ENCODE data around the gene NEMP1.
"Not testable (repeated sequence)": the region's sequence is repeated elsewhere in the genome, so short reads cannot be mapped to it uniquely, and the experiment has no call there.

NEMP1 gene, protein sequence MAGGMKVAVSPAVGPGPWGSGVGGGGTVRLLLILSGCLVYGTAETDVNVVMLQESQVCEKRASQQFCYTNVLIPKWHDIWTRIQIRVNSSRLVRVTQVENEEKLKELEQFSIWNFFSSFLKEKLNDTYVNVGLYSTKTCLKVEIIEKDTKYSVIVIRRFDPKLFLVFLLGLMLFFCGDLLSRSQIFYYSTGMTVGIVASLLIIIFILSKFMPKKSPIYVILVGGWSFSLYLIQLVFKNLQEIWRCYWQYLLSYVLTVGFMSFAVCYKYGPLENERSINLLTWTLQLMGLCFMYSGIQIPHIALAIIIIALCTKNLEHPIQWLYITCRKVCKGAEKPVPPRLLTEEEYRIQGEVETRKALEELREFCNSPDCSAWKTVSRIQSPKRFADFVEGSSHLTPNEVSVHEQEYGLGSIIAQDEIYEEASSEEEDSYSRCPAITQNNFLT

DNA sequence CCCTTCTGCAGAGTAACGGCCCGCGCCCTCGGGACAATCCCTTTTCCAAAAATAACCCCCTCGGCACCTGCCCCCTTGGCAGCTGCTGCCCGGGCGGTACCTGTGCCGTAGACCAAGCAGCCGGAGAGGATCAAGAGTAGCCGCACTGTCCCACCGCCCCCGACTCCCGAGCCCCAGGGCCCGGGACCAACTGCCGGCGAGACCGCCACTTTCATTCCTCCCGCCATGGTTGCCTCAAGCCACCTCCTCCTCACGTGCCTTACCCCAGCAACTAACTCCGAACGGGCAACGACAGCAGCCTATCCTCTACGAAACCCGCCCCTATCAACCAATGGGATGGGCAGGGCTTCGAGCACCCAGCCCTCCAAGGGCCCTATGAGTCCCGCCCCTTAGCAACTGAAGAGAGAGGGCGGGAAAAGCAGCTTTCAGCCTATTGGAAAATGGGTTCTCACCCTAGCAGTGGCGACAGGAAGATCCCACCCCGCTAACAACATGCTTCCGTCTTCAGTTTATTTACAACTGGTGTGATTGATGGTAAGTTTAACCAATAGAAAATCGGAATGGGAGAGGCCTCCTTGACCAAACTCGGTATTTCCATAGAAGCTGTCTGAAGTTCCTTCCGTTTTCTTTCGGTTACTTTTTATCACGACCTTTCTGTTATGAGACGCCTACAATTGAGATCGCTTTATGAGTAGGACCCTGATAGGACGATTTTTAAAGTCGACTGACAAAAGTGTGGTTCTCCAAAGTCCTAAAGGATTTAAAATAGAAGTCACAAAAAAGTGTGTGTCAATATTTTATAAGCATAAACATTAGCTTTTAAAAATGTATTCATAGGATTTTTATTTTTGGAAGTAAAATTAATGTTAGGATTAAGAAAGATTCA is at the start of gene NEMP1:
Gene NEMP1, minus strand, starts transcription at position 273 of the 886 bp plus-strand sequence. Its CDS starts 46 bp downstream, at position 227.
- peak; percentile 100 for DNase-seq (ENCODE audit: low read depth)

DNA sequence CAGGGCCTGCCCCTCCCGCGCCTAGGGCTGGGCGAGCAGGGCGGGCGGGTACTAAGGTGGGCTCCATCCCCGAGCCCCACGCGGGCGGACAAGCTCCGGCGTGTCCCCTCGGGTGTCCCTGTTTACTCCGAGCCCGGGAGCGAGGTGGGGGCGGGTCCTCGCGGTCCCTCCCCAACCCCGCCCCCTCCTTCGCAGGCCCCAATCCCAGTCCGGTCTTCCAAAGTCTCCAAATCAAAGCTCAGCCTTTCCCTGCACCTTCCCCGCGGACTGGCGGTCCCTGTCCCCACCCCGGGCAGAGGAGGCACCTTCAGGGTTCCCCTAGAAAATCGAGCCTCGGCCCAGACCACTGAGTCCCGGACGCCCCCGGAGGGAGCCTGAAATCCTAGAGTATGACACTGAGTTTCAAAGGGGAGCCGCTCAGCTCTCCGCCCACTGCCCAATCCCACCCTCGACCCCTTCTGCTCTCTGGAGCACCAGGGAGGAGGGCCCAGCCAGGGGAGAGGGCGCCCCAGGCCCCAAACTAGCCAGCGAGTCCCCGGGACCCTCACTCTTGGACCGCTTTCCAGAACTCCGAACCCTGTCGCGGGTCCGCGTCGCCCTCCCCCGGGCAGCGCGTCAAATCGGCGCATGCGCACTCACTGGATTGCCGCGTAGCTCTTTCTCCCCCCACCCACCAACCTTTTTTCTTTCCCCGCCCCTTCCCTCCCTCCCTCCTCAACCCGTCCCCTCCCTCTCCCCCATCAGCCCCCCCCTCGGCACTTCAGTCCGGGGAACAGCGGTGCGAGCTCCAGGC is 49.3 kb upstream of the NEMP1 start, which contains the start of gene LRP1:
Gene LRP1, plus strand, starts transcription at position 758 of the 793 bp plus-strand sequence. CDS start 482 bp downstream, outside the sequence.
- DNase-seq (ENCODE audit: low read depth): peak; percentile 83

DNA sequence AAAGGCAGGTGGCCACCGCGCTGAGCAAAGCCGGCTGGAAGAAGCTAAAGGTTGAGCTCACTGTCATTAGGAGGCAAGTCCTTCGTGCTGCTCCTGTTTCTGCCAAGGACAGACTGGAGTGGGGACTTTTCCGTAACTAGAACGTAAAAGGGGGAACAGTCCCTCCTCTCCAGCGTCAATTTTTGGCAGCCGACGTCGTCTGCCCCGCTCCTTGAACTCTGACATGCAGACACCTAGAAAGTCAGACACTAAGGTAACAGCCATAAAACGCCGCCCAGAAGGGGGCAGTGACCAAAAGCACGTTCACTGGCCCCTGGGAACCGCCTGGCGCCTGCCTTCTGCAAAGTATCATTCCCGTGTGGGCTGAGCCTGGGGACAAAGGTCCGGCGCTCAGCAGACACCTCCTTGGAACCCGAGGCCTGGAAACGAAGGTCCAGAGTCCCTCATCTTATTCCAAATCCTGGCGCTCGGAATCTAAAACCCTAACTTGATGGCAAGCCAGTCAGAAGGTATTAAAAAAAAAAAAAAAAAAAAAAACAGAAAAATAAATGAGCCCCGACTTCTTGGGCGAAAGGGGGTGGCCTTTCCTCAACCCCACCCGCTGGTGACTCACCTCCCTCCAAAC is 48.6 kb upstream of the NEMP1 start:
- DNase-seq (ENCODE audit: low read depth): no peak

DNA sequence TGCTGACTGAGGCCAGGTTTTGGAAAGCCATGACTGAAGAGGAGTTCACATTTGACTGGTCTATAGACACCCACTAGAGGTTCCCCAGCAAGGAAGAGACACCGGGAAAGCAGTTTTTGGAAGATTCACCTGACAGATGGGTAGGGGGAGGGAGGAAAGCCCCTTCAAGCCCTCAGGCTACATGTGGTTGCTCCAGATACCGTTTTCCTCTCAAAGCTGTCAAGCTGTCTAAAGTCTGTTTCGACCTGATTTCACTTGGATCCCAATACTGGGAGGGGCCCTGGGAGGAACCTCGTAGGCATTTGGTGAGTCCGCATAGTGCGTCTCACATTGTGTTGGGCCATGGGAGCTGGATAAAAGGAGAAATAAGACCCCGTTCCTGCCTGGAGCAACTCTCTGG is 48.0 kb upstream of the NEMP1 start:
- DNase-seq (ENCODE audit: low read depth): no peak

DNA sequence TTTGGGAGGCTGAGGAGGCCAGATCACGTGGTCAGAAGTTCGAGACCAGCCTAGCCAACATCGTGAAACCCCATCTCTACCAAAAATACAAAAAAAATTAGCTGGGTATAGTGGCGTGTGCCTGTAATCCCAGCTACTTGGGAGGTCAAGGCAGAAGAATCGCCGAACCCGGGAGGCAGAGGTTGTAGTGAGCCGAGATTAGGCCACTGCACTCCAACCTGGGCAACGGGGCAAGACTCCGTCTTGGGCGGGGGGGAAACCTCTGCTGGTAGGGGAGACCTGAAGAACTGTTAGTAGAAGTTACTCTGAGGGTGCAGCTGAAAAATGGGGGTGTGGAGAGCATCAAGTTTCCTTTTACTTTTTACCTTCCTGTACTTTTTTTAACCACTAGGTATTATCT is 47.5 kb upstream of the NEMP1 start:
- DNase-seq (ENCODE audit: low read depth): no peak

DNA sequence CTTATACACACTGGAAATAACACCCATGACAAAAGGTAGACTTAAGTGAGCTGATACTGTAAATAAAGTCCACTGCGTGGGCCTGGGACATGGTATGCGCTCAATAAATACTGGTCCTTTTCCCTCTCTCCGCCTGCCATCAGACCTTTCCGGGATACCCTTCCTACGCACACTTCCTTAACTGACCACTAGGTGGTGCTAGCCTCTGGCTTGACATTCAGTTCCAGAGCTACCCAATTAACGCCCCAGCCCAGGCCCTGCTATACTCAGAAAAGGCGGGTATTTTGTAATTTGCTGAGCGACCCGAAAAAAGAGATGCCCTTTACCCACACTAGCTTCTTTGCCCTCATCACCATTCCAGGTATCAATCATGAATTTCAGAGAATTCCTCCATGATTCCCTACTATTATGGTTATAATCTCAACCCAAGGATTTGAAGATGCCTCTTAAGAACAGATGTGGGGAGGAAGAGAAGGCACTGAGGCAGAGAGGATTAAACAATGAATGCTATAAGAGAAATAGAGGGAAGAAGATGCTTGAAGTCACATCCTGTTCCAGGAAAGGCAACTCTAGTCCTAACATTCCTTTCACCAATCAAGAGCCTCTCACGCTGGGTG is 45.8 kb upstream of the NEMP1 start:
- DNase-seq (ENCODE audit: low read depth): no peak

DNA sequence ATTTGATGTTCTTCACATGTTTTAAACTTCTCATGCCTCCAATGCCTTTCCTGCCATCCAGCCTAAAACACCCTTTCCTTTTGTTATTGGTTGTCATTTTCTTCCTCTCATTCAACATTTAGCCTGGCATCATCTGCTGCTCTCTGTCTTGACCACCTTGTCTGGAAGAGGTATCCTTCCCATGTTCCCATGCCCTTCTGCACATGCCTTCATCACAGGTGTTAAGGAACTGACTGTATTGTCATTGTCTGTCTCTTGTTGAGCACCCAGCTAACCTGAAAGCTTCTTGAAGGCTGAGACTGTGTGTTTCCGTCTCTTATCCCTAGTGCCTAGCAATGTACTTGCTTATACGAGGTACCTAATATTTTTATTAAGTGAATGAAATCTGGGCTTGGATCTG is 45.2 kb upstream of the NEMP1 start:
- DNase-seq (ENCODE audit: low read depth): no peak

DNA sequence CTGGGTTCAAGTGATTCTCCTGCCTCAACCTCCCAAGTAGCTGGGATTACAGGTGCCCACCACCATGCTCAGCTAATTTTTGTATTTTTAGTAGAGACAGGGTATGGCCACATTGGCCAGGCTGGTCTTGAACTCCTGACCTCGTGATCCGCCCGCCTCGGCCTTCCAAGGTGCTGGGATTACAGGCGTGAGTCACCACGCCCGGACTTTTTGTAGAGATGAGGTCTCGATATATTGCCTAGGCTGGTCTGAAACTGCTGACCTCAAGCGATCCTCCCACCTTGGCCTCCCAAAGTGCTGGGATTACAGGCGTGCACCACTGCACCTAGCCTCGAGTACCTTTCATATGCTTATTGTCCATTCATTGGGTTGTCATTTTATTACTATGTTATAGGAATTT is 42.1 kb upstream of the NEMP1 start:
- not testable (repeated sequence) for DNase-seq (ENCODE audit: low read depth)

DNA sequence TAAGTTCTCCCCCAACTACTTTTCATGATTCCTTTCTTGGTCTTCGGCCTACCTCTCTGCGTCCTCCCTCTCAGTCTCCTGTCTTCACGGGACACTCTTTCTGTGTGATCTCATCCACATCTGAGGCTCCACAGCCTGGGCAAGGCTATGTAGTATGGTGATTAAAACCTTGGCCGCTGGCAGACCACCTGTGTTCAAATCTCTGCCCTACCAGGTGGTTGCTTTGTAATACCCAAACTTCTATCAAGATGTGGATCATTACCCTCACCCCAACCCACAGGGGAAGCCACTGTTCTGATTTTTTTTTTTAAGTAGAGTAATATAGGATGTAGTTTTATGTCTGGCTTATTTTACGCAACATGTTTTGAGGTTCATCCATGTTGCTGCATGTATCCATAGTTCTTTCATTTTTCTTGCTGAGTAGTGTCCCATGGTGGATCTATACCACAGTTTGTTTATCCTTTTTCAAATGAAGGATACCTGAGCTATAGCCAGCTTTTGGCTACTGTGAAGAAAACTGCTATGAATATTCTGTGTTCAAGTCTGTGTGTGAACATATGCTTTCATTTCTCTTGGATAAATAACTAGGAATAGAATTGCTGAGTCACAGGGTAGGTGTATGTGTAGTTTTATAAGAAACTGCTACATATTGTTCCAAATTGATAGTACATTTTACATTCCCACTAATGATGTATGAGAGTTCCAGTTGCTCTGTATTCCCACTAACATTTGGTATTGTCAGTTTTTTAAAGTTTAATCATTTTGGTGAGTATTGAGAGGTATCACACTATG is 40.9 kb upstream of the NEMP1 start:
- no peak for DNase-seq (ENCODE audit: low read depth)

DNA sequence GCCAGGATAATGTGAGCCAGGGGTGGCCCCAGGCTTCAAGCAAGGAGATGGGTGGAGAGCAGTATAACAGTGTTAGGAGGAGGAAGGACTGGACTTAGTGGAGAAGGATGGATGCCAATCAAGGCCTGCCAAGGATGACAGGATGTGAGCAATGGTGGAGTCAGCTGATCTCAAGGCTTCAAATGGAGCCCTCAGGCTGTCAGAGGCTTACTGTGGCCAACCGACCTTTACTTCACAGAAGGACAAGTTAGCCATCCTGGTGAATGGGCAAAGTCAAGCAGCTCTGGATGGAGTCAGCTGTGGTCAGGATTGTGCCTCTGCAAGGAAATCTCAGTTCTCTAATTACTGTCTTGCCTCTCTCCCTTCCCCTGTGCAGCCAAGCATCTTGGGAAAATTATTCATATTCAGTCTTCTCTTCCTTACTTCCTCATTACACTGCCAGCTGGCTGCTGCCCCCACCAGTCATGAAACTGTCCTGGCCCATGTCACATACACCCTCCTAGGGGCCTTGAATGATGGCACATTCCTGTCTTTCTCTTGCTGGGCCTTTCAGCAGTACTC is 40.2 kb upstream of the NEMP1 start:
- peak; percentile 61 for DNase-seq (ENCODE audit: low read depth)

DNA sequence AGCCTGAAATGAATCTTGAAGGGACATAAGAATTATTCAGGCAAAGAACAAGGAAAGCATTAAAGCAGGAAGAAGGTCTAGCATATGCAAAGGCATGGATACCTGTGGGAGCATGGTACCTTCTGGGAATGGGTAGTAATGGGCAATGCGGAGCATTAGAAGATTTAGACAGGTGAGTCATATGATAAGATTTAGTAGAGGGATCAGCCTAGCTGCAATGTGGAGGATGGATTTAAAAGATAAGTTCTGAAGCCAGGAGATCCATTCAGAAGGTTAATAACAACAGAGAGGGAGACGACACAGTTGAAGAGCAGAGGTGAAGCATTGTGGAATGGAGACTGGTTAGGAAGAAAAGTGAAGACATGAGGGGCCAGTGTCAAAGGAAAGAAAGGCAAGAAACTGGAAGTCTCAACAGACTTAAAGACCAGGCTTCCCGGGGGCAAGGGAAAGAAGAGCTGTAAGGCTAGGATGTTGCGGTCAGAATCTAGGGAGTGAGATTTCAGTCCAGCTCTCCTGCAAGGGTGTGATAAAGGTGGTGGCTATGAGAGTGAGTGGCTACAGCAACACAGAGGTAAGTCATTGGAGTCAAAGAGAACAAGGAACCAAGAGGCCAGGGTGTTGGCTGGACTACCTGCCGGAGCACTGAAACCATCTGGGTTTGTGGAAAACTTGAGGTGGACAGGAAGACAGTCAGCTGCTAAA is 38.1 kb upstream of the NEMP1 start:
- no peak for DNase-seq (ENCODE audit: low read depth)

DNA sequence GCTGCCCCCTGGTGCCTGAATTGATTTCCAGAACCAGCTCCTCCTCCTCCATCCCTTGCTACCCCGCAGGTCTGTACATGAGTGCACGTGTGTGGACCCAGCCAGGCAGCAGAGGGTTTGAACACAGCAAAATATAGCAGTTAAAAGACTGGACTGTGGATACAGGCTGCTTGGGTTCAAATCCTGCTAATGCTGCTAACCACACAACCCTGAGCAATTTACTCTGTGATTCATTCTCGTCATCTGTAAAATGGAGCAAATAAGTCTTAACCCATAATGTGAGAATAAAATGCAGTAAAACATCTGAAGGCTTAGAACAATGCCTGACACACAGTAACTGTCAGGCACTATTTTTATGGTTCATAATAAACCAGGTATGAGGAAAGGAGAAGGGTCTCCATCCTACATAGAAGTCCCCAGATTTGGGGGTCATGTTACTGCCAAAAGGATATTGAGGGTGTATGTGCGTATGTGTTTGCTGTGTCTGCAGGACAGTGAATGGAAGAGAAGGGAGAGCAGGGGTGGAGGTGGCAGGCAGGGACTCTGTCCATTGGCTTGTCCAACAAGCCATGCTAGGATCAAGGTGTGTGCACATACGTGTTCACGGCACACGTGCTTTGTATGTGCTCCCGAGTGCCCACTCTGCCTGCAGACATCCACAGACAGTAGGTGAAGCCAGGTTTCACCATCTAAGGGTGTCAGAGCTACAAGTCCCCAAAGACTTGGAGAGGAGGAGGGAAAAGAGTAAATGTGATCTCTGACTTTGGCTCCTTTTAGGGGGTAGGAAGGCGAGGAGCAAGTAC is 34.1 kb upstream of the NEMP1 start:
- no peak for DNase-seq (ENCODE audit: low read depth)

DNA sequence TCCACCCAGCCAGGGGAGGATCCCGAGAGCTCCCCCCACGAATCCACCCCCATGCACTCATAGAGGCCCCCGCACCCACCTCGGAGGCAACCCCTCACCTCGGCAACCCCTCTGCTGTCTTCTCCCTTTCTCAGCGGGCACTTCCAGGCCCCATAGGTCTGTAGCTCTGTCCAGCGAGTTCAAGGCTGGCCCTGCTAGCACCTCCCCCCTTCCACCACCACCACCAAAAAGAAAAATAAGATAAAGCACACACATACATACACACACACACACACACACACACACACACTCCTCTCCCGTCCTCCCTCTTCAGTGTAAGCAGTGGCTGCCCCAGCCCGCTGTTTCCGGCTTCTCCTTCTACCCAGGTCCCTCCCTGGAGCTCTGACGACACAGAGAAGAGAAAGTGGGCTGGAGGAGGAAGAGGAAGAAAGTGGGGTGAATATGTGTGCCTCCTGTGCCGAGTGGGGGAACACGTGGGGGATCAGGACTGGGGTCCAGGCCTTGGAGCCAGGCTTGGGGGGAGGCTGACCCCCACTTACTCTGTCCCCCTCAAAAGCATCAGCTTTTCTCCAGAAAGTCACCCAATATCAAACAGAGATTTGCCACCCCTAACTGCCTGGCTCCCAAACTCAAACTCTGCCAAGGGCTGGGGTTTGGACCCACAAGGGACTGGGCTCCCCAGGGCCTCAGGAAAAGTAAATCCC is 32.6 kb upstream of the NEMP1 start, which contains the start of gene STAT6:
Gene STAT6, minus strand, starts transcription at position 332 of the 704 bp plus-strand sequence. CDS start 3,084 bp downstream, outside the sequence.
- peak; percentile 82 for DNase-seq (ENCODE audit: low read depth)

DNA sequence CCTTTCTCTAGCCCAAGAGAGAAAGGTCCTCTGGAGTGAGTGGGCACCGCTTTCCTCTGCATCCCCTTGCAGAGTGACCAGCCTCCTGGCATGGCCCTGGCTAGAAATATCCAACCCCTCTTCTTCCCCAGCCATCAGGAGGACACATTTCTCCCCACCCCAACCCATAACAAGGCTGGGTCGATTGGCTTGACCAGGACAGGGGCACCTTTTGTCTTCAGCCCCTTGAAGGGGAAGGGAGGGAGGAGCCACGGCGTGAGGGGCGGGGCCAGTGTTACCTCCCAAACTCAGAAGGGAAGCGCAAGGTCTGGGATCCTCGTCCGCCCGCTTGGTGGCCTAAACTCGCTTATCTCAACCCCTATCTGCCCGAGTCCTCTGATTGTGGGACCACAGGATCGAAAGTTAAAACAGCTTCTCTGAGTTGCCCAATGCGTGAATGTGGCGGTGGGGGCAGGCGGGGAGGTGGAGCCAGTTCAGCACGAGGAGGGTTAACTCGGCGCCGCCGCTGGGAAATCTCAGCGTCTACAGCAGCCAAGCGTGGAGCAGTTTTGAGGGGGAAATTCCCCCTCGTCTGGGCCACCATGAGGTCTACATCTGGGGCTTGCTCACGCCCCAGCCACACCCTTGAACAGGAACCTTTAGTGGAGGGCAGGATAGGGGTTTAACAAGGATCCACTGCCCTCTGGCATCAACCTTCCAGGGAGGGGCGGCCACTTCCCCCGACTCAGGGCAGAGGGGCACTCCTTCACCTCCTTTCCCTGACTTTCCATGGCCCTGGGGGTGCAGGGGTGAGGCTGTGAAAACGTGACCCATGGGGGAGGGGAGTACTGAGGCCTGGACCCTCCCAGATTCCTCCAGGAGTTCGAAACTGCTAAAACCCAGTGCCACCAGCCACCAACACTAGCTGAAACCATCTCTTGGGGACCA is 31.8 kb upstream of the NEMP1 start:
- DNase-seq (ENCODE audit: low read depth): no peak

DNA sequence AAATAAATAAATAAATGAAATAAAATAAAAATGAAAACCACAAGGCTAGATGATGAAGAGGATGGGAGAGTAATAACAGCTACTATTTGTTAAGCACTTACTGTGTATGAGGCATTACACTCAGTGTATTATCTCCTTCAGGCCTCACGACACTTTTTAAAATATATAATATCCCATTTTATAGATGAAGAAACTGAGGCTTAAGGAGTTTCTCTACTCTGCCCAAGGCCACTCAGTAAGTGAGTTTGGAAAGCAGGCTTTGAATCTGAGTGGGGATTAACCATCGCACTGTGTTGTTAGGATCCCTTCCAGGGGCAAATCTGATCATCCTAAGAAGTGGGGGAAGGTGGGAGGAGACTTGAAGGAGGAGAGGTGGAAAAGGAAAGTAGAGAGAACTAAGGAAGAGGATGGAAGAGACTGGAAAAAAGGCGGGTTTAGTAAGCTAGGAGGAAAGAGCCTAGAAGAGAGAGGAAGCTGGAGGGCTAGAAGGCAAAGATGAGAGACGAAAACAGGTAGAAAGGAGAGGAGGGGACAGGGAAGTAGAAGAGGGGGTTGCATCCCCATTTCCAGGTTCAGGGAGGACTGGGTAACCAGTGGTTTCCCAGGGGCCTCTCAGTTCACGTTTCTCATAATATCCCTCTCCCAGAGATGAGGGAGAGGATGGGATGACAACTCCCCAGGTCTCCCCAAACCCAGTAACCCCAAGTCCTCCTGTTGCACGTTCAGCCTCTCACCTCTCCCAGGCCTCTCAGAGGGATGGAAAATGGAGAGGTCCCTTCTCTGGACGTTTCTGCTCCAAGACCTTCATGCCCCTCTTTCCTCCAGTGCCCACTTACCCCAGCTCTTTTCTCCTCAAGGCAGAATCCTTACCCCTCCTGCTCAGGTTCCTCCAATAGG is 30.9 kb upstream of the NEMP1 start:
- DNase-seq (ENCODE audit: low read depth): no peak
